ENCODE data around the gene RYR2. TPM values are rescaled to one million over a fixed set of nuclear protein-coding genes. Genes with fewer than 3 reads are reported as not detected.

Gene RYR2
- total and polyA plus RNA-seq, 12 donors: 43.1 to 1,252 (median 872) TPM

DNA sequence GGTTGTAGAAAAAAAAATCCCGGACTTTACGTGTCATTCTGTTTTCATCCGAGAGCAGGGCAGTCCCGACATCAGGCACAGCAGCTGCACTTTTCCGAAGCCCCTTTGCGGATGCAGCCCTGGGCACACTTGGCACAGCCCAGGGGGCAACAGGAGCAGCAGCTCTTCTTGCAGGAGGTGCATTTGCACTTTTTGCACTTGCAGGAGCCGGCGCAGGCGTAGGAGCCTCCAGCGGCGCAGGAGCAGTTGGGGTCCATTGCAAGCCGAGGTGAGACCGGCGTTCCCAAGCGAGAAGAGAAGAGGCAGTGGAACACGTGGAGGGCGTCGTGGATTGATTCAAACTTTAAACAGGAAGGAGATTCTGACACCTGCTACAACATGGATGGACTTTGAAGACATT lies 37.9 kb upstream of the RYR2 start, which contains the start of gene MT1HL1:
Gene MT1HL1 (minus strand): TSS at position 326 of the 400 bp plus-strand sequence. CDS start 69 bp downstream, at position 257.
- intact Hi-C loops (cut with DNase I): no loop called here
- 91 to 93% methylated on average over 18 of the region's 18 CpGs for WGBS, 2 donors
- Histone ChIP-seq H3K9me3 (no peaks in the 10 kb centered on the region), H3K36me3 (no peaks in the 10 kb centered on the region), H3K27me3 (no peaks in the 10 kb centered on the region), H3K4me3 (no peak within 1 kb of the TSS), H3K4me1 (peaks cover 0 to 39% (median 8%) of the 10 kb centered on the region in 9 donors), H3K27ac (peak within 1 kb of the TSS in 3 of 10 donors; percentile 11 to 23 (median 15))
- ATAC-seq: no peak
- TF ChIP-seq, protein P1, sequence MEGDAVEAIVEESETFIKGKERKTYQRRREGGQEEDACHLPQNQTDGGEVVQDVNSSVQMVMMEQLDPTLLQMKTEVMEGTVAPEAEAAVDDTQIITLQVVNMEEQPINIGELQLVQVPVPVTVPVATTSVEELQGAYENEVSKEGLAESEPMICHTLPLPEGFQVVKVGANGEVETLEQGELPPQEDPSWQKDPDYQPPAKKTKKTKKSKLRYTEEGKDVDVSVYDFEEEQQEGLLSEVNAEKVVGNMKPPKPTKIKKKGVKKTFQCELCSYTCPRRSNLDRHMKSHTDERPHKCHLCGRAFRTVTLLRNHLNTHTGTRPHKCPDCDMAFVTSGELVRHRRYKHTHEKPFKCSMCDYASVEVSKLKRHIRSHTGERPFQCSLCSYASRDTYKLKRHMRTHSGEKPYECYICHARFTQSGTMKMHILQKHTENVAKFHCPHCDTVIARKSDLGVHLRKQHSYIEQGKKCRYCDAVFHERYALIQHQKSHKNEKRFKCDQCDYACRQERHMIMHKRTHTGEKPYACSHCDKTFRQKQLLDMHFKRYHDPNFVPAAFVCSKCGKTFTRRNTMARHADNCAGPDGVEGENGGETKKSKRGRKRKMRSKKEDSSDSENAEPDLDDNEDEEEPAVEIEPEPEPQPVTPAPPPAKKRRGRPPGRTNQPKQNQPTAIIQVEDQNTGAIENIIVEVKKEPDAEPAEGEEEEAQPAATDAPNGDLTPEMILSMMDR (IDR thresholded peaks at IDR 0.05): no peak
- DNase-seq: no peak

DNA sequence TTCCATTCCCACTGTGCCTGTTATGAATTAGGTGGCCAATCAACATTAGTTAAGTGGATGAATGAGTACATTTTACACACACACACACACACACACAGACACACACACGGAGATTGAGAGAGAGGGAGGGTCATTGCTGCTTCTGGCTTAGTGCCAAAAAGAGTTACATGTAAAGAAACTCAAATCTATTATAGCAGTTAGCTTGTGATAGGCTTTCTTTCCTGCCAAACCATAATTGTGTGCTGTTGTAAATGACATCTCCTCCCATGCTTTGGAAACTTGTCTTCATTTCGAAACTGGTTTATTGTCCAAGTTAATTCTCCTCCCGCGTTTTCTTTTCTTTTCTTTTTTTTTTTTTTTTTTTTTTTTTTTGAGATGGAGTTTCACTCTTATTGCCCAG lies 36.3 kb upstream of the RYR2 start:
- Histone ChIP-seq H3K9me3 (no peaks in the 10 kb centered on the region), H3K4me1 (peaks cover 0 to 50% (median 9%) of the 10 kb centered on the region in 9 donors), H3K27ac (no peak overlapping the region), H3K4me3 (no peak overlapping the region), H3K27me3 (no peaks in the 10 kb centered on the region), H3K36me3 (no peaks in the 10 kb centered on the region)
- ATAC-seq (no peak), DNase-seq (no peak)
- TF ChIP-seq, protein P1 (IDR thresholded peaks at IDR 0.05): no peak
- WGBS, 2 donors: 56 to 68% methylated on average over 4 of the region's 4 CpGs
- intact Hi-C loops (cut with DNase I): no loop called here

DNA sequence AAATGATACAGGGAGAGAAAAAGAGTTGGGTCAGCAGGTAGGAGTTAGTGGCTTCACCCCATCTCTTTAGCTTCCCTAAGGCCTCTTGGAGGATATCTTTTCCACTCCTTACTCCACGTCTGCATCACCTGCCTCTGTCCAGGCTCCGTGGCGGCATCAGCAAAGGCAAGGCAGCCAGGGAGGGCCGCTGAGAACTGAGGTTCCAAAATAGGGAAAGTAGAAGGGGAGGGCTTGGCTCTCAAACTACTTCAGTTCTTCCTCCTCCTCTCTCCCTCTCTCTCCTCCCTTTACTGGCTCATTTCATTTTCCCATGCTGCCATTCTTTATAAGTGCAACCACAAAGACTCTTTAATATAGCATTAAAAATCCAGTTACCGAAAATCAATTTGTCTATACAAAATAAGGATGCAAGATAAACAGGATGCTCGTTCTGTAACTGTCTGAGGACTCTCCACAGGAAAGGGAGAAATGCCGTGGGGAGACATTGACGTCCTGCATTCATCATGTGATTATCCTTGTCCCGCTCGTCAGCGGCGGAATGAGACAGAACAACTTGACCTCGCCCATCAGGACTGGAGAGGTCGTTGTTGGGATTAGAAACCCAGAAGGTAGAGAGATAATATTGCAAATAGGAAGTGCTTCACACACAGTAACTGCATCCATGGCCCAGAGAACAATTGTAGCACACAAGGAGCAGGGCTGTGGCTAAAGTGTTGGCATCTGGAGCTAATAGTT lies 34.7 kb upstream of the RYR2 start:
- peak in 5 of 8 donors; percentile 29 to 75 (median 46) for ATAC-seq

DNA sequence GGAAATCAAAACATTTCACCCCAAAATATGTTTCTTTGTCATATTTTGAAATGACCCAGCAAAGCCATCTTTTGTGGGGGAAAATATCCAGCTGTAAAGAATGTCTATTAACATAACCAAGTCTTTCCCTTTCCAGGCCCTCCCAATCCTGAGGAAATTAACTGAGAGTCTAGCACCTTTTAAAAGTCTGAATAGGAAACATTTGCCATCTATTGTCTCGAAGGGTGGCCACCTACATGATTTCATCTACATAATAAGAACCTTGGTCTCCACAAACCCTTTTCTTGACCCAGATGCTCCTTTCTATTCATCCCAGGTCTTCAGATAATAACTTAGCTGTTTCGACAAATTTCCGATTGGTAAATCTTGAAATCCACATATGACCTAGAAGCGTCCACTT lies 32.4 kb upstream of the RYR2 start:
- no peak for ATAC-seq

More for the DNA sequence above, 34.7 kb upstream of the RYR2 start:
- Histone ChIP-seq H3K27me3 (no peaks in the 10 kb centered on the region), H3K4me1 (peaks cover 4 to 59% (median 18%) of the 10 kb centered on the region in 9 donors), H3K27ac (peak overlapping the region in 9 of 10 donors; percentile 28 to 95 (median 71)), H3K36me3 (no peaks in the 10 kb centered on the region), H3K4me3 (no peak overlapping the region), H3K9me3 (no peaks in the 10 kb centered on the region)
- intact Hi-C loops (cut with DNase I): no loop called here
- no peak for DNase-seq
- TF ChIP-seq, protein P1 (IDR thresholded peaks at IDR 0.05): no peak
- 36% methylated on average over 14 of the region's 14 CpGs for WGBS, 2 donors

More for the DNA sequence above, 32.4 kb upstream of the RYR2 start:
- no peak for DNase-seq
- Histone ChIP-seq H3K4me3 (no peak overlapping the region), H3K36me3 (no peaks in the 10 kb centered on the region), H3K27me3 (no peaks in the 10 kb centered on the region), H3K27ac (peak overlapping the region in 7 of 10 donors; percentile 22 to 95 (median 91)), H3K9me3 (no peaks in the 10 kb centered on the region), H3K4me1 (peaks cover 4 to 55% (median 18%) of the 10 kb centered on the region in 9 donors)
- WGBS, 2 donors: 91 to 92% methylated on average over 4 of the region's 4 CpGs
- intact Hi-C loops (cut with DNase I): loop anchor here in 1 of 10 donors (10.0 kb wide), 1 partner anchor 65 kb away; no protein-coding TSS in a partner anchor
- TF ChIP-seq, protein P1 (IDR thresholded peaks at IDR 0.05): no peak
